Astrocyte of the spinal cord (primary cell): ENCODE data around the gene BCAN.

Experiments used
- DNase-seq: peaks from one replicate; pipeline ENCODE4 v3.0.0; 2011; ENCODE audit warnings: low read depth, low spot score
- H3K4me3 ChIP-seq: 2 replicates; pipeline ENCODE4 v1.5.1; 2011; ENCODE audit warnings: low read depth, mild to moderate bottlenecking, low read length, moderate library complexity
- CTCF ChIP-seq: IDR thresholded peaks from 2 replicates; pipeline ENCODE4 v1.5.1; 2012; ENCODE audit warnings: low read depth, mild to moderate bottlenecking, low read length, inconsistent platforms
- in situ Hi-C: cut with HindIII; loops from 2 replicates; pipeline ENCODE4 v1.10.0; 2017; ENCODE audit warnings: low sequenced_read_pairs

The BCAN gene

GRCh38 chr1:156644146-156644545, 2.2 kb downstream of the BCAN start:
- DNase-seq, result no peak
- H3K4me3 ChIP-seq, result no peak overlapping the region
- in situ Hi-C loops, result no loop called here
- TF ChIP-seq CTCF, result no peak

GRCh38 chr1:156644640-156645039, 2.7 kb downstream of the BCAN start:
- no peak overlapping the region for H3K4me3 ChIP-seq
- in situ Hi-C loops, result no loop called here
- DNase-seq, result no peak
- no peak for TF ChIP-seq CTCF

- in situ Hi-C loops, result no loop called here
- H3K4me3 ChIP-seq, result no peak overlapping the region
- no peak for DNase-seq
- TF ChIP-seq CTCF, result no peak
Measured at GRCh38 chr1:156645056-156645455, 3.1 kb downstream of the BCAN start.

- DNase-seq, result no peak
- in situ Hi-C loops, result no loop called here
- no peak for TF ChIP-seq CTCF
- no peak overlapping the region for H3K4me3 ChIP-seq
Measured at GRCh38 chr1:156645666-156646065, 3.7 kb downstream of the BCAN start.

- in situ Hi-C loops, result no loop called here
- DNase-seq, result no peak
- no peak overlapping the region for H3K4me3 ChIP-seq
- no peak for TF ChIP-seq CTCF
Measured at GRCh38 chr1:156646738-156647211, 4.9 kb downstream of the BCAN start.

- in situ Hi-C loops, result no loop called here
- TF ChIP-seq CTCF, result no peak
- no peak overlapping the region for H3K4me3 ChIP-seq
- no peak for DNase-seq
Measured at GRCh38 chr1:156647351-156647750, 5.4 kb downstream of the BCAN start.

GRCh38 chr1:156648496-156648895, 6.6 kb downstream of the BCAN start:
- no peak for DNase-seq
- TF ChIP-seq CTCF, result no peak
- H3K4me3 ChIP-seq, result no peak overlapping the region
- in situ Hi-C loops, result no loop called here
